Mammary epithelial cell (primary cell): Measurements from ENCODE around the gene PIK3C2G.

Experiments used
- EZH2 ChIP-seq: IDR thresholded peaks from 2 replicates; pipeline ENCODE4 v1.6.1; 2012; ENCODE audit warnings: low read length, inconsistent platforms, borderline replicate concordance
- TF ChIP-seq, protein P1 (sequence below), 2 donors: IDR thresholded peaks in 1 of 2; conservative IDR thresholded peaks in 1 of 2; 2 replicates each; pipeline ENCODE4 v1.5.1; 2011 to 2012; ENCODE audit warnings: inconsistent platforms in 2 of 2, low read length in 2 of 2, mild to moderate bottlenecking in 2 of 2, control low read depth in 1 of 2, low read depth in 1 of 2; ENCODE audit not compliant: insufficient read depth in 1 of 2; ENCODE audit errors: extremely low read depth in 1 of 2

DNA sequence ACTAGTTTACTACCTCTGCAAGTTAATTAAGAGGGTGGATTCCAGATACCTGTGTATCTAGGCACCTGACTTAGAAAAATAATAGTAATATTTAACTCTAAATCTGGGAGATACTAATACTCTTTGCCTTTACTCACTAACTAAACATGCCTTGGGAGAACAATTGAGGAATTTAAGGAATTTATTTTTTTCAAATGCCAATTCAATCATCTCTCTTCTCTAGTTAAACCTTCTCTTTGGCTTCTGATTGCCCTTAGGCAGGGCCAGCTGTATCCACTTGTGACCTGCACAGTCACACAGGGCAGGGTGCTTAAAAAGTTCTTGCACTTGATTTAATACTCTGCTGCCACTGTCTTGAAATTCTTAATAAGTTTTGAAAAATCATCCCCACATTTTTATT lies 334.1 kb downstream of the PIK3C2G start:
- TF ChIP-seq EZH2 = no peak
- TF ChIP-seq, protein P1, sequence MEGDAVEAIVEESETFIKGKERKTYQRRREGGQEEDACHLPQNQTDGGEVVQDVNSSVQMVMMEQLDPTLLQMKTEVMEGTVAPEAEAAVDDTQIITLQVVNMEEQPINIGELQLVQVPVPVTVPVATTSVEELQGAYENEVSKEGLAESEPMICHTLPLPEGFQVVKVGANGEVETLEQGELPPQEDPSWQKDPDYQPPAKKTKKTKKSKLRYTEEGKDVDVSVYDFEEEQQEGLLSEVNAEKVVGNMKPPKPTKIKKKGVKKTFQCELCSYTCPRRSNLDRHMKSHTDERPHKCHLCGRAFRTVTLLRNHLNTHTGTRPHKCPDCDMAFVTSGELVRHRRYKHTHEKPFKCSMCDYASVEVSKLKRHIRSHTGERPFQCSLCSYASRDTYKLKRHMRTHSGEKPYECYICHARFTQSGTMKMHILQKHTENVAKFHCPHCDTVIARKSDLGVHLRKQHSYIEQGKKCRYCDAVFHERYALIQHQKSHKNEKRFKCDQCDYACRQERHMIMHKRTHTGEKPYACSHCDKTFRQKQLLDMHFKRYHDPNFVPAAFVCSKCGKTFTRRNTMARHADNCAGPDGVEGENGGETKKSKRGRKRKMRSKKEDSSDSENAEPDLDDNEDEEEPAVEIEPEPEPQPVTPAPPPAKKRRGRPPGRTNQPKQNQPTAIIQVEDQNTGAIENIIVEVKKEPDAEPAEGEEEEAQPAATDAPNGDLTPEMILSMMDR (conservative IDR thresholded peaks at IDR 0.05 in 1 of 2, IDR thresholded peaks at IDR 0.05 in 1 of 2; ENCODE audit: extremely low read depth in 1 of 2, insufficient read depth in 1 of 2, low read depth in 1 of 2, low read length in 2 of 2) = no peak
